ENCODE data around the gene BACE1-AS.

GRCh38 chr11:117300773-117301172 lies 9.6 kb downstream of the BACE1-AS start:
- TF ChIP-seq CTCF (conservative IDR thresholded peaks at IDR 0.05; ENCODE audit: low read length) (no peak), EZH2phosphoT487 (IDR thresholded peaks at IDR 0.05; ENCODE audit: borderline replicate concordance, low read depth, low read length) (no peak)
